PFSK-1 (cell line): Measurements from ENCODE around the gene TMEM255B.

Source experiments
- FOXP2 ChIP-seq: optimal IDR thresholded peaks from 2 replicates; pipeline ENCODE3; 2011; ENCODE audit warnings: borderline replicate concordance, control low read depth, inconsistent platforms; ENCODE audit not compliant: insufficient read depth; ENCODE audit errors: extremely low read length, extremely low read depth
- POLR2AphosphoS5 ChIP-seq: IDR thresholded peaks from 2 replicates; pipeline ENCODE4 v1.6.1; 2012; ENCODE audit warnings: low read depth, mild to moderate bottlenecking, control low read depth, low read length, moderate library complexity
- TAF1 ChIP-seq: IDR thresholded peaks from 2 replicates; pipeline ENCODE4 v1.6.1; 2012; ENCODE audit warnings: low read length, control low read depth, borderline replicate concordance; ENCODE audit not compliant: insufficient read depth
- TF ChIP-seq, protein P1 (sequence below), 2 experiments: IDR thresholded peaks; 2 replicates each; pipeline versions ENCODE4 v1.6.1 to v1.8.0; 2011 to 2012; ENCODE audit warnings: low read depth in 2 of 2, low read length in 2 of 2, control low read depth in 1 of 2, inconsistent platforms in 1 of 2, mild to moderate bottlenecking in 1 of 2, moderate library complexity in 1 of 2; ENCODE audit not compliant: insufficient read depth in 1 of 2

DNA sequence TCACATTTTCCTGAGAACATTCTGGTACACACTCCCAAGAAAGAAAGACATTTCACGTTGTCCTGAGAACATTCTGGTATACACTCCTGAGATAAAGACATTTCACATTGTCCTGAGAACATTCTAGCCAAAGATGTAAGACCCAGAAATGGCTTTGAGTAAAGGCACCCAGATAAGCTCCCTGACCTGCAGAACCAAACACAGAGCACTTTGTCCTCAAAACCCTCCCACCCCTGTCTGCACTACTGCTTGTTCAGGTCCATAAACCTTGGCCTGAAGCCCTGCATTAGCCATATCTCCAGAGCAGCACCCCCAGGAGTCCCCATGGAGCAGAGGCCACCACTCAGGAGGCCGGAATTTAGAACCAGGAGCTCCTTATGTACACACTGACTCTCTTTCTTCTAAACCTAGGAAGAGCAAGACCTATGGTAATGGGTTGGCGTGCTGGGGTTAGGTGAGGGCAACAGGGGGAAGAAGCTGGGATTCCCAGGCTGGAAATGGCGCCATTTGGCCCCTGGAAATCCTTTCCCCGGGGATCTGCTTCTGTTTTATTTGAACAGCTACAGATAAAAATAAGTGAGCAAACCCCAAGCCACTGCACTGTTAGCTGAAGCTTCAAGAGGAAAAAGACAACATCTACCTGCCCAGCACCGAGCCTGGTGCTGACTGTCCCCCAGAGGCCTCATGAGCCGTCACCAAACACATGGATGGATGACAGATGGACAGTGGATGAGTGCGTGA lies 91.1 kb downstream of the TMEM255B start:
- TF ChIP-seq POLR2AphosphoS5 (no peak), FOXP2 (no peak), TAF1 (no peak)
- TF ChIP-seq, protein P1, sequence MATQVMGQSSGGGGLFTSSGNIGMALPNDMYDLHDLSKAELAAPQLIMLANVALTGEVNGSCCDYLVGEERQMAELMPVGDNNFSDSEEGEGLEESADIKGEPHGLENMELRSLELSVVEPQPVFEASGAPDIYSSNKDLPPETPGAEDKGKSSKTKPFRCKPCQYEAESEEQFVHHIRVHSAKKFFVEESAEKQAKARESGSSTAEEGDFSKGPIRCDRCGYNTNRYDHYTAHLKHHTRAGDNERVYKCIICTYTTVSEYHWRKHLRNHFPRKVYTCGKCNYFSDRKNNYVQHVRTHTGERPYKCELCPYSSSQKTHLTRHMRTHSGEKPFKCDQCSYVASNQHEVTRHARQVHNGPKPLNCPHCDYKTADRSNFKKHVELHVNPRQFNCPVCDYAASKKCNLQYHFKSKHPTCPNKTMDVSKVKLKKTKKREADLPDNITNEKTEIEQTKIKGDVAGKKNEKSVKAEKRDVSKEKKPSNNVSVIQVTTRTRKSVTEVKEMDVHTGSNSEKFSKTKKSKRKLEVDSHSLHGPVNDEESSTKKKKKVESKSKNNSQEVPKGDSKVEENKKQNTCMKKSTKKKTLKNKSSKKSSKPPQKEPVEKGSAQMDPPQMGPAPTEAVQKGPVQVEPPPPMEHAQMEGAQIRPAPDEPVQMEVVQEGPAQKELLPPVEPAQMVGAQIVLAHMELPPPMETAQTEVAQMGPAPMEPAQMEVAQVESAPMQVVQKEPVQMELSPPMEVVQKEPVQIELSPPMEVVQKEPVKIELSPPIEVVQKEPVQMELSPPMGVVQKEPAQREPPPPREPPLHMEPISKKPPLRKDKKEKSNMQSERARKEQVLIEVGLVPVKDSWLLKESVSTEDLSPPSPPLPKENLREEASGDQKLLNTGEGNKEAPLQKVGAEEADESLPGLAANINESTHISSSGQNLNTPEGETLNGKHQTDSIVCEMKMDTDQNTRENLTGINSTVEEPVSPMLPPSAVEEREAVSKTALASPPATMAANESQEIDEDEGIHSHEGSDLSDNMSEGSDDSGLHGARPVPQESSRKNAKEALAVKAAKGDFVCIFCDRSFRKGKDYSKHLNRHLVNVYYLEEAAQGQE (IDR thresholded peaks at IDR 0.05; ENCODE audit: insufficient read depth in 1 of 2, low read depth in 2 of 2, low read length in 2 of 2) = no peak
